GM18867 (cell line): ENCODE data around the gene ALOXE3.

Source experiments
- ATAC-seq: cut with Tn5 transposase; IDR thresholded peaks from one replicate; pipeline ENCODE4 v1.9.1; 2021; ENCODE audit warnings: mild to moderate bottlenecking, moderate library complexity; ENCODE audit not compliant: unreplicated experiment

ALOXE3 gene

DNA sequence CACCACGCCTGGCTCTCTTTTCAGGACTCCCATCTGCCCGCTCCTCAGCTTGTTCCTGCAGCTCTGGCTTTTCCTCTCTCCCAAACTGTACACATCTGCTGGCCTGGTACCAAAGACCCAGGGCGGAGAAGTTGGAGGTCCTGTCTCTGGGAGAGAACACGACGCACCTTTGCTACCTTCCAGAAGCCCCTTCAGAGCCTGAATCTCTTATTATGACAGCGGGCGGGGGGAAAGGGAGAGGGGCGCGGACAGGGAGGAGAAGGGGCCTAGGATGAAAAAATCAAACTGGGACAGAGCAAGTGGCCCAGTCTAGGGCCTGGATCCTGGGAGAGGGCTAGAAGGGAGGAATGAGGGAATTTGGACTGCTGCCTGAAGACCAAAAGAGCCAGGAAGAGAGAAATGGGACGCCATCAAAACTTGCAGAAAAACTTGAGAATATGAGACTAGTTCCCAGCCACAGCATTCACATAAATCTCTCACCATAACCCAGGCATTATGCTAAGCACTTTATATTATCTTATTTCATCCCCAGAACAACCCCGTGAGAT, 36.4 kb upstream of the ALOXE3 start:
- no peak for ATAC-seq

- ATAC-seq, result no peak
These were observed 35.8 kb upstream of the ALOXE3 start for GRCh38 chr17:8153957-8154607.

DNA sequence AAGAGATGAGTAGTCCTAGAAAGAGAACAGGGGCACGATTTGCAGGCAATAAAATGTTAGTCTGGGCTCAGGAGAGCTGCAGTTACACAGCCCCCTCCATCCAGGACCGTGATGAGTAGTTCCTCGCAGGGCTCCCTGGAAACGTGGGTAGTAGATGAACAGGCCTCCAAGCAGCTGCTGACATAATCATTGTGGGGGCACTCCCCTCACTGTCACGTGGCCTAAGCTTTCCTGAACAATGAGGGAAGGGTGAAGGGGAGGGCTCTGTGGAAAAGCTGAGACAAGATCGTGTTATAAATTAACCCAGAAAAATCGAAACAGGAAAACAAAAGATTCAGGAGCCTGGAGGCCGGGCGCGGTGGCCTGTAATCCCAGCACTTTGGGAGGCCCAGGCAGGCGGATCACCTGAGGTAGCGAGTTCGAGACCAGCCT, 35.2 kb upstream of the ALOXE3 start:
- no peak for ATAC-seq

DNA sequence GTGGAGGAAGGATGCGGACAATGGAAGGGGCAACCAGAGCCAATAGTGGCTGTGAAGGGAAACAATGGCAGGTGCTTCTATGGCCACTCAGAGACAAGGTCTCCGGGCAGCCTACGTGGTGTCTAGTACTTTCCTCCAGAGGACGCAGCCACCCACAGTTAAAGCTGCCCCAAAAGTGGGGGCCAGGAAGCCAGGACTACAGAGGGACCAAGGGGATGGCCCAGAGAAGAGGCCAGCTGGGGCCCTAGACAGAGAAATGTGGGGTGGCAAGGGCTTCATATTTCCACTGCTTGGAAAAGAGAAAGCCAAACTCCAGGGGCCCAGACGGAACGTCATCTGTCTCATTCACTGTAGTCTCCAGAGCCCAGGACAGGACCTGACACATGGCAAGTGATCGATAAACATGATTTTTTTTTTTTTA, 34.7 kb upstream of the ALOXE3 start:
- no peak for ATAC-seq

DNA sequence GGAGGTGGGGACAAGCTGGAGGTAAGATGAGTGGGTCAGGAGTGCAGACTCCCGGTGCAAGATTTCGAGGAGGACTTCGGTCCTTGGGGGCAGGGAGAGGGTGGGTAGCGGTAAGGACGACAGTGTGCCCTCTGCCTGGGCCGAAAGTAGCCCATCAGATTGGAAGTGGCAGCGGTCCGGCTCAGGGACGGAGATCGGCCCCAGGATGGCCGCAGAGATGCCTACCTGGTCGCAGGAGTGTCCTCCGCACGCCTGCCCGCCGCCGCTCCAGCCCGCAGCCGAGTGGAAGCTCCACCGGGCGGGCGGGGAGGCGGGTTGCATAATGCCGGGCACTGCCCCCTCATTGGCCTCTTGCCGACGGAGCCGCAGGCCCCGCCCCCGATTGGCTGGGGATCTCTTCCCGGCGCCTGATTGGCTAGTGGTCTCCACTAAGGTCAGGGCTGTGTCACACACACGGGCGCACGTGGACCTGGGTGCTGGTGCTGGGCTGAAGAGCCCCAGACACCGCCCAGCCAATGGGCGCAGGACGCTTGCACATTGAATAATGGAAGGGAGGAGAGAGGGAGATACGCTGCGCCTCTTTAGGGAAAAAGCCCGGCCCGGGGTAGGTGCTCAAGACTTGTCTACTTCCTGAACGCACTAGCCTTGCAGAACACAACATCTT, 33.9 kb upstream of the ALOXE3 start, which contains the start of gene PER1:
Gene PER1 (minus strand): TSS at position 293 of the 664 bp plus-strand sequence. CDS start 1,698 bp downstream, outside the sequence.
- ATAC-seq, result no peak

- no peak for ATAC-seq
These were observed 33.4 kb upstream of the ALOXE3 start for GRCh38 chr17:8151641-8152111.

DNA sequence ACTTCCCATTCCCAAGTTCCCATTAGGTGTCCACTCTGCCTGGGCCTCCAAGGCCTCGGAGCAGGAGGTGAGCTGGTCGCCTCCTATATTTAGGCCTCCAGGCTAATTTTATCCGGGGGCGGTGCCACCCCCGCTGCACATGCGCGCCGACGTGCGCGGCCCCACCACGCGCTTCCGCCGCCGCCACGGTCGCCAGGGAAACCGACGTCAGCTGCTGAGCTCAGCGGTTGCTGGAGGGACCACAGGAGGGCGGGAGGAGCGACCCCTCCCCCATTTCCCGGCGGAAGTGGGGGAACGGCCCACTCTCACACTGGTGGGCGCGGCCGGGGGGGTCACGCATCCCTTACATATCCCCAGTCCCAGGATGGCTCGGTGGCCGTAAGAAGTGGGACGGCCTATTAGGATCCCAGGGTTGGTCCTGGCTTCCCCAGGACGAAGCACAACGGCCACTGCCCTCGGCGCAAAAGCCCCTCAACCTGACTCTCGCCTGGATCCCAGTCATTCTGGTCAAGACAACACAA, 32.9 kb upstream of the ALOXE3 start:
- peak; percentile 48 for ATAC-seq

DNA sequence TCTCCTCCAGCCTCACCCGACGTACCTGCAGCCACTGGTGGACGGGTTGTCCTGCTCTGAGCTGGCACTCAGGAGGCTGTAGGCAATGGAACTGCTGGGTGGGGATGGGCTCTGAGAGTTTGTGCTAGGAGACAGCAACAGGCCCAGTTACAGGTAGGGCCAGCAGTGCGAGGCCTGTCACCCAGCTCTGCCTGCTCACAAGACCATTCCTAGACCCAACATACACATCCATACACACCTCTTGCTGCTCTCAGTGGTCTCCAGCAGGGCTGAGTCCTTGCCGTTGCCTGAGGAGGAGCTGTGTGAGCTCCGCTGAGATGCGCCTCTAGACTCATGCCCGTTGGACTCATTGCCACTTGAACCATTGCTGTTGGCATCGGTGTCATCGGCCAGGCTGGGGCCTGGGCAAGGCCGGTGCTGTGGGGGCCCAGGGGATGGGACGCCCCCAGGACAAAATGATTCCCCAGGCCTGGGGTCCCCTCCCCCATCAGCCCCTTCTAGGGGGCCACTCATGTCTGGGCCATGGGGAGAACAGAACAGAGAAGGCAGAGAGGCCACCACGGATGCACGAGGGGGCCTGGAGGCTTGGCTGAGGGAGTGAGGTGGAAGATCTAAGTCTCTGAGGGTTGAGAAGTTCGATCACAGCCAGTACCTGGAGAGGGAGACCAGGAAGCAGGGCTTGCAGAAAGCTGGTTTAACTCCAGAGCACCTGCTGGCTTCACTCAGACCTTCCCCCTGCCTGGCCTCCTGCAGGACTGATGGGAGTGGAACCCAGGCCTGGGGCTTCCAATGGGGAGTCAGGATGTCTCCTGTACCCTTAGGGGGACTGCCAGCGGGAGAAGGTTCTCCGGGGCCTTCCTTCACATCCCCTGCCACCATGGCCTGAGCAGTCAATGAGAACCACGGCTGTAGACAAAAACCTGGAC, 32.1 kb upstream of the ALOXE3 start:
- no peak for ATAC-seq

DNA sequence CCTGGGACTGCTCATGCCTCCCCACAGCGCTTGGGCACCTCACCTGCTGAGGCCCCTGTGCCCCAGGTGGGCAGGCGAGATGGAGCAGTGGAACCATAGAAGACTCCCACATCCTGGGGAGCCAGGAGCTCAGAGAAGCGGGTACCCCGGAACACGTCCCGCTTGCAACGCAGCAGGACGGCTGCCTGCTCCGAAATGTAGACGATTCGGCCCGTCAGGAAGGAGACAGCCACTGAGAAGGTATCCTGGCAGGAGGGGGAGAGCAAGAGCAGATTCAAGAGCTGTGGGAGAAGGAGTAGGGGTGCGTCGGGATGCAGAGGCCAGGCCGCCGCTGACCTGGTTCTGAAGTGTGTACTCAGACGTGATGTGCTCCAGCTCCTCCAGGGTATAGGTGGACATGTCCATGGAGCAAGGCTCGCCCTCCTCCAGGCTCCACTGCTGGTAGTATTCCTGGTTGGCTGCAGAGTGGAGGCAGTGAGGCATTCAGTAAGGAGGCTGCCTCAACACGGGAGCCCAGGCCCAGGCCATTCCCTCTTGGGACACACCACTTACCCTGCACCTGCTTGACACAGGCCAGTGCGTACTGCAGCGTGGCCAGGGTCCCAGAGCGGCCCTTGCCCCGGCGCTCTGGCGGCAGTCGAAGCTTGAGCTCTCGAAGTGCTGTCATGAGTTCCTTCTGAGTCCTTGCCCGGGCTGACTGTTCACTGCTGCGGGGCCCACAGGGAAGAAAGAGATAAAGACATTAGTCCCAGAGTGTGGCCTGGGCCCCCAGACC, 31.3 kb upstream of the ALOXE3 start:
- ATAC-seq, result no peak

- ATAC-seq, result no peak
These were observed 30.2 kb upstream of the ALOXE3 start for GRCh38 chr17:8148560-8148959.

DNA sequence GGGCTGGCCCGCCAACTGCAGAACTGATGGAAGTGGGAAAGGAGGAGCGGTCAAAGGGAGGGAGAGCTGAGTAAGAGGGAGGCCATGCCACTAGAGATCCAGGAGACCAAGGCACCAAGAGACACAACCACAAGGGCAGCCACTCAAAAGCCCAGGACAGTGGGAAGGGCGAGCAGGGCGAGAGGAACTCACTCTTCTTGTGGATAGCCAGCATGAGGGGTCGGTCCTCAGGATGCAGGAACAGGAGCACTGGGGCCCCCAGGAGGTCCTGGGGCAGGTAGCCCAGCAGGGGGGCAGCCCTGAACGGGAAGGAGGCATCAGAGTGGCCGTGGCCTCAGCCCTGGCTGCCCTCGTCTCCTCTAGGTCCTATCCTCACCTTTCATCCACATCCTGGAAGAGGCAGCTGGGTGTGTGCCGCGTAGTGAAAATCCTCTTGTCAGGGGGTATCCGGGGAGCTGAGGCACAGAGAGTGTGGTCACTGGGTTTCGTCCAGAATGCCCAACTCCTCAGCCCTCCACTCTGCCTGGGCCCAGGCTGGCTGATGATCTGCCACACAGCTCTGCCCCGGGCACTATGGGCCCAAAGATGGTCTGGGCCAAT, 29.6 kb upstream of the ALOXE3 start:
- ATAC-seq, result no peak

DNA sequence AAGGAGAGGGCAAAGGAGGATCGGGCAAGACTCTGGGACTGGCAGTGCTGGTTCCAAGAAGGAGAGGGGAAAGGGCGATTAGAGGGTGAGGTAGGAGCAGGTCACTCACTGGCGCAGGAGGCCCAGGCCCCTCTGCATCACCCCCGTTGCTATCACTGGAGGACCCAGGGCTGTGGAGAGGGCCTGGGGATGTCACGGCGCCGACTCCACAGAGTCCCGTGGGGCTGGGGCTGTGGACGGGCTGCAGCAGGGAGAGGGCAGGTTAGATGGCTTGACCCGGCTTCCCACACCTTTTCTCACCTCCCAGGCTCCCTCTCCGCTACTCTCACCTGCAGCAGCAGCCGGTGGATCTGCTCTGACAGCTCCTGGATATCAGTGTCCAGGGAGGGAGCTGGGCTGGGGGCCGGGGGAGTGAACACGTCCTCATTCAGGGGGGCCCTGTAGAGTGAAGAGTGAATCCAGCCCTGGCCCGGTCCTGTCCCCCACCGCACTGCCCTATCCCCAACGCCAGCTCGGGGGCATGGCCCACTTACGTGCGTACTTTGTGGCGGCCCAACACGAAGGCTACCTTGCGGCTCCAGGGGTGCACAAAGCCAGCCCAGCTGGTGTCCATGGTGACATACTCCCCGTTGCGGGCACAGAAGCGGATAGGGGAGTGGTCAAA, 29.0 kb upstream of the ALOXE3 start:
- ATAC-seq, result no peak

GRCh38 chr17:8146381-8147140, 28.2 kb upstream of the ALOXE3 start:
- no peak for ATAC-seq

DNA sequence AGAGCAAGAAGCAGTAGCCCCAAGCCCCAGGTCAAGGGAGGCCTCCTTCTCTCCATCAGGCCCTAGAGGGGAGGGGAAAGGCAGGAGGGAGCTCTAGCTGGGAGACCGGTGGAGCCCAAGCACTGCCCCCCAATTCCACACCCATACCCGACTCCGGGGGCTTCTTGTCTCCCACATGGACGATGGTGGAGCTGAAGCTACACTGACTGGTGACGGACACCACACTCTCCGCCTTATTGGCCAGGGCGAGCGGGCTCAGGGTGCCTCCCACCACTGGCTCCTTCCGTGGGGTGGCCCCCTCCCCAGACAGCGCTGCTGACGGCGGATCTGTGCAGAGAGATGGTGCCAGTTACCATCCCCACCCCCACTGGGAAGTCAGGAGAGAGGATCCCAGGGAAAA, 27.5 kb upstream of the ALOXE3 start:
- no peak for ATAC-seq

DNA sequence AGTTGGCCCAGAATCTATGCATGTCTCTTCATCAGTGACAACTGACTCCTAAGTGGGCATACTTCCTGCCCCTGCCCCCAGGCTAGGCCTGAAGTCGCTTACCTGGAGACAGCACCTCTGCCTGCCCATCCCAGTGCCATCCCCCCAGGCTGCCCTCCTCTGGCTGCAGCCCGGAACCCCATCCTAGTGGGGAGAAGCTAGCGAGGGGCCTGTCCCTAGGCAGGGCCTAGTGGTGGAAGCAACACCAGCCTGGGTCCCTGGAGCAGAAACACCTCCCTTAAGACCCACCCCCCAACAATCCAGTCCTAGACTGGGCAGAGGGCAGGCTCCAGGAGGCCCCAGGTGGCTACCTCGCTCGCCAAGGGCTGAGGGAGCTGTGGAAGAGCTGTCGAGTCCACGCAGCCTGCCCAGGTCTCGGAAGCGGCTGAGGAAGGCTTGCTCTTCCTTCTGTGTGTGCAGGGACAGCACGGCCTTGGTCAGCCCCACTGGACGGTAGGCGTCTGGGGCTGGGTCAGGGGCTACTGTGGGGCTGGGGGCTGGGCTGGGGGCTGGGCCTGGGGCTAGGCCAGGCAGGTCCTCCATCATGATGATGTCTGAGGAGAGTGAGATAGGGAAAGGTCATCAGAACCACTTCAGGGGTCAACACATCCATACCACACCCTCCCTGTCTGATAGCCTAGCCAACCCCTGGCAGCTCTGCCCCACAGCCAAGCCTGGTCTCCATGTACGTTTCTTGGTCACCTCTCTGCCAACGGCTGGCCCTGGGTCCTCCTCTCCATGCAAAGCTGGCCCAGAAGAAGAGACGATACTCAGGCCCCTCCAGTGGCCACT, 26.3 kb upstream of the ALOXE3 start:
- ATAC-seq, result no peak

- no peak for ATAC-seq
These were observed 25.5 kb upstream of the ALOXE3 start for GRCh38 chr17:8143581-8144400.
